Body of pancreas (tissue), 4 donors: Measurements from ENCODE around the gene ZNF544. TPM values are rescaled to one million over a fixed set of nuclear protein-coding genes. Genes with fewer than 3 reads are reported as not detected.
A peak's percentile ranks its signal among the peaks of the same experiment; 100 is the strongest.

Source experiments
- ATAC-seq: fragments of 150-250 bp; one replicate; pipeline ENCODE4 v1.9.1; 2016
- DNase-seq, 4 donors: peaks; one replicate each; pipeline ENCODE4 v3.0.0-alpha.2; 2019
- H3K27ac ChIP-seq, 4 donors: fragments of 200-600 bp; sonication (generic); 1 replicate in 3 of 4; 2 replicates in 1 of 4; pipeline versions ENCODE4 v1.5.1 to v1.6.1; 2016 to 2019; ENCODE audit warnings: mild to moderate bottlenecking in 1 of 4, mixed read lengths in 1 of 4, moderate library complexity in 1 of 4
- H3K27me3 ChIP-seq, 2 donors: fragments of 200-600 bp; sonication (generic); one replicate each; pipeline ENCODE4 v1.6.0; 2016; ENCODE audit warnings: mild to moderate bottlenecking in 1 of 2
- H3K36me3 ChIP-seq, 2 donors: fragments of 200-600 bp; sonication (generic); replicated peaks in 1 of 2; 2 replicates each; pipeline ENCODE4 v1.5.1; 2016; ENCODE audit warnings: low read depth in 2 of 2; ENCODE audit not compliant: insufficient read depth in 1 of 2
- H3K4me1 ChIP-seq: fragments of 200-600 bp; sonication (generic); one replicate; pipeline ENCODE4 v1.6.0; 2016
- H3K4me3 ChIP-seq, 2 donors: fragments of 200-600 bp; sonication (generic); 1 replicate in 1 of 2; 2 replicates in 1 of 2; pipeline ENCODE4 v1.5.1; 2016 to 2019
- H3K9me3 ChIP-seq, 3 donors: fragments of 200-600 bp; sonication (generic); 1 replicate in 2 of 3; 2 replicates in 1 of 3; pipeline ENCODE4 v1.5.1; 2016
- CTCF ChIP-seq, 7 experiments: fragments of 450-650 bp in 4 of 7; fragments of 200-600 bp in 3 of 7; sonication (generic) in 3 of 7; IDR thresholded peaks; one replicate each; pipeline ENCODE4 v1.5.1; 2016 to 2019; ENCODE audit warnings: antibody characterized with exemption in 7 of 7
- POLR2A ChIP-seq, 3 donors: fragments of 450-650 bp; IDR thresholded peaks; one replicate each; pipeline ENCODE4 v1.6.1; 2016; ENCODE audit warnings: antibody characterized with exemption in 3 of 3, mild to moderate bottlenecking in 2 of 3
- WGBS, 2 donors: methylation state at CpG; one replicate each; pipeline ENCODE4 v1.1.5; 2017; 5-methylcytosine and 5-hydroxymethylcytosine counted together
- intact Hi-C: fragments of 100-400 bp; cut with DNase I; formaldehyde crosslinking; loops from one replicate; pipeline ENCODE4 v1.15.1; 2023
- total RNA-seq, 2 donors: library from RNA; depleted of rRNA; stranded (reverse); fragments of >200 nt; gene quantifications; one replicate each; pipeline ENCODE4 v1.1.0, GENCODE V29; 2016

Gene ZNF544
- total RNA-seq, 2 donors from 2014 or later = 9.9 to 17.1 TPM

GRCh38 chr19:58217607-58218391 is 10.9 kb upstream of the ZNF544 start:
- WGBS, 2 donors = 90 to 97% methylated on average over 23 to 25 of the region's 25 CpGs
- Histone ChIP-seq H3K27me3 (no peaks in the 10 kb centered on the region), H3K27ac (no peak overlapping the region), H3K4me3 (no peak overlapping the region), H3K36me3 (peaks cover 4 to 6% of the 10 kb centered on the region in 2 donors), H3K9me3 (peaks cover 0 to 56% (median 0%) of the 10 kb centered on the region in 3 donors), H3K4me1 (no peaks in the 10 kb centered on the region)
- intact Hi-C loops = no loop called here
- no peak for ATAC-seq
- TF ChIP-seq CTCF (IDR thresholded peaks at IDR 0.05) (no peak), POLR2A (IDR thresholded peaks at IDR 0.05) (no peak)
- no peak for DNase-seq

GRCh38 chr19:58218899-58219298 is 9.8 kb upstream of the ZNF544 start:
- no peak for ATAC-seq
- H3K9me3 ChIP-seq = peaks cover 0 to 45% (median 0%) of the 10 kb centered on the region in 3 donors

GRCh38 chr19:58227964-58228584 is 640 bp upstream of the ZNF544 start:
- 4 to 6% methylated on average over 17 to 23 of the region's 23 CpGs for WGBS, 2 donors
- no peak for TF ChIP-seq CTCF (IDR thresholded peaks at IDR 0.05)
- TF ChIP-seq POLR2A (IDR thresholded peaks at IDR 0.05) = no peak
- H3K27me3 ChIP-seq = no peaks in the 10 kb centered on the region
- peaks cover 3 to 4% of the 10 kb centered on the region in 2 donors for H3K36me3 ChIP-seq
- peak overlapping the region; percentile 37 to 93 for H3K4me3 ChIP-seq
- H3K9me3 ChIP-seq = peaks cover 0 to 31% (median 2%) of the 10 kb centered on the region in 3 donors
- ATAC-seq (peak; percentile 45), DNase-seq (peak in 1 of 4 donors; percentile 4)
- H3K4me1 ChIP-seq = peaks cover 14% of the 10 kb centered on the region
- peak overlapping the region in 2 of 4 donors; percentile 60 to 79 for H3K27ac ChIP-seq
- intact Hi-C loops = no loop called here

More at GRCh38 chr19:58218899-58219298, 9.8 kb upstream of the ZNF544 start:
- DNase-seq = no peak
- WGBS, 2 donors = 41 to 46% methylated on average over 9 of the region's 9 CpGs
- Histone ChIP-seq H3K27me3 (no peaks in the 10 kb centered on the region), H3K27ac (no peak overlapping the region), H3K36me3 (no peaks in the 10 kb centered on the region), H3K4me1 (no peaks in the 10 kb centered on the region), H3K4me3 (no peak overlapping the region)
- intact Hi-C loops = no loop called here
- TF ChIP-seq POLR2A (IDR thresholded peaks at IDR 0.05) = no peak
- TF ChIP-seq CTCF (IDR thresholded peaks at IDR 0.05) = no peak

- H3K27ac ChIP-seq = peak overlapping the region in 2 of 4 donors; percentile 60 to 79
- intact Hi-C loops = no loop called here
- DNase-seq (no peak), ATAC-seq (no peak)
- no peak for TF ChIP-seq CTCF (IDR thresholded peaks at IDR 0.05)
- TF ChIP-seq POLR2A (IDR thresholded peaks at IDR 0.05) = no peak
- H3K36me3 ChIP-seq = peaks cover 5 to 11% of the 10 kb centered on the region in 2 donors
- H3K9me3 ChIP-seq = peaks cover 0 to 36% (median 2%) of the 10 kb centered on the region in 3 donors
- peak overlapping the region; percentile 37 to 93 for H3K4me3 ChIP-seq
- peaks cover 14% of the 10 kb centered on the region for H3K4me1 ChIP-seq
- 15 to 20% methylated on average over 12 of the region's 13 CpGs for WGBS, 2 donors
- no peaks in the 10 kb centered on the region for H3K27me3 ChIP-seq
These were observed 533 bp downstream of the ZNF544 start for GRCh38 chr19:58229255-58229639.
